IPS-18c (cell line): ENCODE results near the gene ANKRD16.
"Not testable (repeated sequence)": the region's sequence is repeated elsewhere in the genome, so short reads cannot be mapped to it uniquely, and the experiment has no call there.

ENCODE experiments used
- H3K4me3 ChIP-seq: 2 replicates; pipeline ENCODE4 v1.7.0; 2013; ENCODE audit warnings: low read depth, mild to moderate bottlenecking, low read length, moderate library complexity; ENCODE audit not compliant: insufficient read depth
- H3K9me3 ChIP-seq: one replicate; pipeline ENCODE4 v1.6.1; 2013; ENCODE audit warnings: mild to moderate bottlenecking, low read length, moderate library complexity; ENCODE audit not compliant: control insufficient read depth, insufficient read depth

Gene ANKRD16

GRCh38 chr10:5829267-5829666, 60.4 kb downstream of the ANKRD16 start:
- Histone ChIP-seq H3K4me3 (no peak overlapping the region), H3K9me3 (no peaks in the 10 kb centered on the region)

GRCh38 chr10:5828725-5829124, 61.0 kb downstream of the ANKRD16 start:
- no peak overlapping the region for H3K4me3 ChIP-seq
- H3K9me3 ChIP-seq = no peaks in the 10 kb centered on the region

GRCh38 chr10:5827841-5828240, 61.9 kb downstream of the ANKRD16 start:
- Histone ChIP-seq H3K4me3 (no peak overlapping the region), H3K9me3 (no peaks in the 10 kb centered on the region)

- not testable (repeated sequence) for H3K4me3 ChIP-seq, H3K9me3 ChIP-seq
Observed at GRCh38 chr10:5826511-5826910, 63.2 kb downstream of the ANKRD16 start.

- Histone ChIP-seq H3K9me3 (no peaks in the 10 kb centered on the region), H3K4me3 (no peak overlapping the region)
Observed at GRCh38 chr10:5818894-5819293, 70.8 kb downstream of the ANKRD16 start.

- no peak overlapping the region for H3K4me3 ChIP-seq
- no peaks in the 10 kb centered on the region for H3K9me3 ChIP-seq
Observed at GRCh38 chr10:5818048-5818331, 71.7 kb downstream of the ANKRD16 start.

- no peak overlapping the region for H3K4me3 ChIP-seq
- H3K9me3 ChIP-seq = no peaks in the 10 kb centered on the region
Observed at GRCh38 chr10:5817322-5818047, 72.2 kb downstream of the ANKRD16 start.

GRCh38 chr10:5816170-5816569, 73.5 kb downstream of the ANKRD16 start:
- Histone ChIP-seq H3K9me3 (no peaks in the 10 kb centered on the region), H3K4me3 (no peak overlapping the region)

- Histone ChIP-seq H3K4me3 (peak overlapping the region; percentile 97), H3K9me3 (no peaks in the 10 kb centered on the region)
Observed at GRCh38 chr10:5814110-5815107, 75.3 kb downstream of the ANKRD16 start.

- Histone ChIP-seq H3K4me3 (peak within 1 kb of the TSS; percentile 97), H3K9me3 (no peaks in the 10 kb centered on the region)
Observed at GRCh38 chr10:5813341-5814109, 76.2 kb downstream of the ANKRD16 start, which contains the start of gene GDI2. Gene GDI2 (minus strand): TSS chr10:5813434. CDS start chr10:5813258, 176 bp downstream.

GRCh38 chr10:5813091-5813340, 76.7 kb downstream of the ANKRD16 start:
- H3K4me3 ChIP-seq = peak overlapping the region; percentile 97
- H3K9me3 ChIP-seq = no peaks in the 10 kb centered on the region

GRCh38 chr10:5812283-5813090, 77.2 kb downstream of the ANKRD16 start:
- no peaks in the 10 kb centered on the region for H3K9me3 ChIP-seq
- H3K4me3 ChIP-seq = peak overlapping the region; percentile 97
